Hepatocyte (in vitro differentiated cells): Measurements from ENCODE around the gene ACCSL.

Experiments used
- EZH2 ChIP-seq: fragments of 200-600 bp; sonication (generic); IDR thresholded peaks from 2 replicates; pipeline ENCODE4 v1.6.1; 2016; ENCODE audit warnings: antibody characterized with exemption, mild to moderate bottlenecking, borderline replicate concordance
- EZH2phosphoT487 ChIP-seq: fragments of 200-600 bp; sonication (generic); IDR thresholded peaks from one replicate; pipeline ENCODE4 v1.6.1; 2018; ENCODE audit warnings: antibody characterized with exemption, mild to moderate bottlenecking, low read depth, moderate library complexity; ENCODE audit not compliant: unreplicated experiment, severe bottlenecking
- TF ChIP-seq, protein P1 (sequence below): fragments of 200-600 bp; sonication (generic); IDR thresholded peaks from 2 replicates; pipeline ENCODE4 v1.5.1; 2016; ENCODE audit warnings: antibody characterized with exemption, mild to moderate bottlenecking; ENCODE audit not compliant: poor library complexity

GRCh38 chr11:44033411-44033850 is 14.3 kb upstream of the ACCSL start:
- TF ChIP-seq, protein P1, sequence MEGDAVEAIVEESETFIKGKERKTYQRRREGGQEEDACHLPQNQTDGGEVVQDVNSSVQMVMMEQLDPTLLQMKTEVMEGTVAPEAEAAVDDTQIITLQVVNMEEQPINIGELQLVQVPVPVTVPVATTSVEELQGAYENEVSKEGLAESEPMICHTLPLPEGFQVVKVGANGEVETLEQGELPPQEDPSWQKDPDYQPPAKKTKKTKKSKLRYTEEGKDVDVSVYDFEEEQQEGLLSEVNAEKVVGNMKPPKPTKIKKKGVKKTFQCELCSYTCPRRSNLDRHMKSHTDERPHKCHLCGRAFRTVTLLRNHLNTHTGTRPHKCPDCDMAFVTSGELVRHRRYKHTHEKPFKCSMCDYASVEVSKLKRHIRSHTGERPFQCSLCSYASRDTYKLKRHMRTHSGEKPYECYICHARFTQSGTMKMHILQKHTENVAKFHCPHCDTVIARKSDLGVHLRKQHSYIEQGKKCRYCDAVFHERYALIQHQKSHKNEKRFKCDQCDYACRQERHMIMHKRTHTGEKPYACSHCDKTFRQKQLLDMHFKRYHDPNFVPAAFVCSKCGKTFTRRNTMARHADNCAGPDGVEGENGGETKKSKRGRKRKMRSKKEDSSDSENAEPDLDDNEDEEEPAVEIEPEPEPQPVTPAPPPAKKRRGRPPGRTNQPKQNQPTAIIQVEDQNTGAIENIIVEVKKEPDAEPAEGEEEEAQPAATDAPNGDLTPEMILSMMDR, result no peak
- TF ChIP-seq EZH2 (no peak), EZH2phosphoT487 (no peak)
